Raji (cell line): ENCODE measurements around the gene E2F4.

ENCODE experiments used
- POLR2A ChIP-seq: IDR thresholded peaks from 2 replicates; pipeline ENCODE4 v1.6.1; 2011; ENCODE audit warnings: low read depth, low read length, control low read depth; ENCODE audit not compliant: insufficient read depth

Gene E2F4

DNA sequence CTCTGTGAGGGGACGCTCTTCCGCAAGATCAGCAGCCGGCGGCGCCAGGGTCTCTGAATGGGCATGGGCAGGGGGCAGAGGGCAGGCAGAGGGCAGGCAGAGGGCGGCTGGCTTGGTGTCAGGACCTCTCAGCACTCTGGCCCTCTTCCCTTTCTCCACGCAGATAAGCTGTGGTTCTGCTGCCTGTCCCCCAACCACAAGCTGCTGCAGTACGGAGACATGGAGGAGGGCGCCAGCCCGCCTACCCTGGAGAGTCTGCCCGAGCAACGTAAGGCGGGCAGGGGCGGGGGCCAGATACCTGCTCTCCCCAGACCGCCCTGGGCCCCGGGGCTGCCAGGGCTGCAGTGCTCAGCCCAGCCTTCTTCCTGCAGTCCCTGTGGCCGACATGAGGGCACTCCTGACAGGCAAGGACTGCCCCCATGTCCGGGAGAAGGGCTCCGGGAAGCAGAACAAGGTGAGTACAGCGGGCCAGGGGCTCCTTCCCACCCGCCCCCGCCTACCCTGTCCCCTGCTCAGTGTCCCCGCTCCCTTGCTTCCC is 11.1 kb downstream of the E2F4 start:
- TF ChIP-seq POLR2A: no peak

DNA sequence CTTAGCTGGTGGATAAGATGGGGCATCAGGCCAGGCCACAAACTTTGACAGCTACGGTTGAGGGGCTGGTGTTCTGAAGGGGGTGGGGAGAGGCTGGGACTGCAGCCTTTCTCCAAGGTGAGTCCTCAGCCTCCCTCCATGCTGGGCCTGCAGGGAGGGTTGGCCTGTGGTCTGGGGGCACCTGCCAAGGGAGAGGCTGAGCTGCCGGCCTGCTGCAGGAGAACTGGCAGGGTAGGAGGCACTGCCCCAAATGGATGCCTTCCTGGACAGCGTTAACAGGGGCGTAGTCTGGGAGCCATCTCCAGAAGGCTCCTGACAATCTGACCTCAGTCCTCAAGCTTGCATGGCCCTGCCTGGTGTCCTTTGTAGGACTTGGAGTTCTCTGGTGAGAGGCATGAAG is 12.1 kb downstream of the E2F4 start:
- no peak for TF ChIP-seq POLR2A

DNA sequence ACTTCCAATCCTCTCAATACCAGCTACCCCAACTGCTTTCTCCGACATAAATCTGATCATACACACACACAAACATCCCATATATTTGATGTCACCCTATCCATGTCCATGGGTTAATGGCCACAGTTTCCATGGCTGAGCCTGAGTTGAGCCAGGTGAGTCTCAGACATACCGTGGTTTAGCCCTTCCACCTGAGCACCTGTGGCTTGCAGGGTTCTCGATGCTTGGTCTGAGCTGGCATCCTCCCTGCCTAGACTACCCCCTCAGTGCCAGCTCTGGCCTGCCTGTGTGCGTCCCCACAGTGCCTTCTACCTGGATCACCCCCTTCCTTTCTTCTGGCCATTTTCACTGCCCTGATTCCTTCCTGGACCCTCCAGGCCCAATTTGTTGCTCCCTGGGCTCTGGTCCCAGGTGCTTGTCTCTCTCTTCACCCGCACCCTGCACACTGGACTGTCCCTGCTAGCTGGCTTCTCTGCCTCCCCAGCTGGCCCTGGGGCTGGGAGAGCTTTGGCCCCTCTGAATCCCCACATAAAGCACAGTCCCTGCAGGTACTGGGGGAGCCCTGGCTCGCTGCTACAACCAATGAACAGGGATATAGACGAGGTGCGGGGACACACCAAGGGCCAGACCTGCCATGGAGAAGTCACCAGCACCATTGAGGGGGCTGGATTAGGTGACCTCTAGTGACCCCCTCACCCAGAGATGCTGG is 14.3 kb downstream of the E2F4 start:
- no peak for TF ChIP-seq POLR2A

DNA sequence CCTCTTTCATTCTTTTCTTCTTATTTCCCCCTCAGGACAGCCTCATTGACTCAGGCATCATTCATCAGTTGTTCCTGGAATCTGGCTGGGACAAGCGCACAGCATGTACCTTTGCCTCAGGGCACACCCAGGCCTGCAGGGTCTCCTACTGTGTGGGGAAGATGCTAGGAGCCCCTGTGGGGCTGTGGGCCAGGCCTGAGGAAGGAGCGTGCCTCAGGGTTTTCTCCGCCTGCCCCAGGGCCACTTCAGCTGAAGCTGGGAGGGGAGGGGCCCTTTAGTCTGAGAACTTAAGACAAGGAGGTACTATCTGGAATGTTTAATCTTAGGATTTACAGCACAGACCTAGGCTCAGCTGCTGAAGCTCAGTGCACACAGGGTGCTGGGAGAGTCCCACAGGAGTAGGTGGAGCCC is 14.9 kb downstream of the E2F4 start:
- TF ChIP-seq POLR2A: peak; percentile 28; the same call in 1 of the 2 replicates

DNA sequence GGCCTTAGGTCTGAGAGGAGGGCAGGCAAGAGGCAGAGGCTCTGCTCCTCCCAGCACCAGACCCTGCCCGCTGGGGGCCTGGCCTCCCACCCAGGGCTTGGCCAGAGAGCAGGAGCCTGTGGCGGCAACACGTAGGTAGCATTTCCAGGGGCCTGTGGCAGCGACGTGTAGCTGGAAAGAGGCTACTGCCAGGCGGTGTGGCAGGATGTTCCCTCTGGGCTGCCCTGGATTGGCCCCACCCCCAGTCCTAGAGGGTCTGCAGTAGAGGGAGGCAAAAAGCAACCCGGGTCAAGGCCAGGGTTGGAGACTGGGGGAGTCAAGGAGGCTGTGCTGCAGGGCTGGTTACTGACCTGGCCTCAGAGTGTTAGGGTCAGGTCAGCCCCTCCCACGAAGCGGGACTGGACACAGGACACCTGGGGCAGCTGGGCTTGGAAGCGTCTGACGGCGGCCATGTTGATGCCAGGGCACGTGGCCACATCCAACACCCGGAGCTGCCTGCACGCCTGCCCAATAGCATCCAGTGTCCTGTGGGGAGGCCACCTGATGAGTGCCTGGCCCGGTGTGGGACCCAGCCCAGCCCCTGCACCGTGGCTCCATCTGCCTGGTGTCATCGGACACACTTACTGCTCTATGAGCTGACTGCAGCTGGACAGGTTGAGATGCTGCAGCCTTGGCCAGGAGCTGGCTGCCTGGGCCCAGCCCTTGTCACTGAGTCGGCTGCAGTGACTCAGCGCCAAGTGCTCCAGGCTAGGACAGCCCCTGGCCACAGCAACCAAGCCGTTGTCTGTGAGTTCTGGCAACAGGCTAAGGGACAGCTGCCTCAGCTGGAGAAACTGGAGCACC is 15.5 kb downstream of the E2F4 start:
- TF ChIP-seq POLR2A: no peak; the same call in 1 of the 2 replicates

DNA sequence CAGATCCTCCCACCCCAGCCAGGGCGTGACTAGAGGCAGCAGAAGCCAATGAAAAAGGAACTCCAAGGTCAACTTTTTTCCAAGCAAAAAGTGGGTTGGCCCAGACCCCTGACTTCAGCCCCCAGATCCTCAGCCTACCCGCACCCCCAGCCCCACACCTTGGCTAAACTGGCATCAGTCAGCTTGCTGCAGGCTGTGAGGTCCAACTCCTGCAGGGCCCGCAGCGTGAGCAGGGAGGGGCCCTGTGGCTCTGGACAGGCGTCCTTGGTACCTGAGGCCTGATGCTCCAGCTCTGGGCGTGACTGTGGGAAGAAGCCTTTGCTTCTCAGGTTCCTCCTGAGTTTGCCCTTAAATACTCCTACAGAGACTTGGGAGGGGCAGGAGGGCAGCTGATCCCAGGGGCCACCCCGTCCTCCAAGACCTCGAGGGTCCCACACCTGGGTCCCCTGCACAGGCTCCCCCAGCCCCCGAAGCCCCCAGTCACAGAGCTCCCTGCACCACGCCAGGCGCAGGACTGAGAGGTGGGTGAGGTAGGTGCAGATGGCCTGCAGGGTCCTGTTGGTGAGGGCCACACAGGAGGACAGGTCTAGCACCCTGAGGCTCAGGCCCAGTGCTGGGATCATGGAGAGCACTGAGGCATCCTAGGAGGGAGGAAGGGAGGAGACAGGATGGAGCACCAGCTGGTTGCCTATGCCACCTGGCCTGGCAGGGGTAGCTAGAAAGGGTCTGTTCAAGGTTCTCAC is 16.4 kb downstream of the E2F4 start:
- TF ChIP-seq POLR2A: no peak

DNA sequence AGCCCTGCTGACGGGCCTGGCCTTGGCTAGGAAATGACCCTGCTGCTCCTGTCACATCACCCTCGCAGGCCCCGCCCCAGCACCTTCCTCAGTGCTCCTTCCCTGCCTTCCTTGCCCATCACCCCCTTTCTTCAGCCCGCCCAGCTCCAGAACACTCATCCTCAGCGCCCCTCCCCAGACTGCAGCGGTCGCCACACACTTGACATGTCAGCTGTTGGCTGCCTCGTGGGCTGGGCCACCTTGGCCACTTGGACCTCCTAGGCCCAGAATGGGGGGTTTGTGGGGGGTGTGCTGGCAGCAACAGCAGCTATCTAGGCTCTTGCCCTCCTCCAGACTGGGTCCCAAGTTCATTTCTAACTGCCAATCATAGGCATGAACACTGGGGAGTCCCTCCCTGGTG is 17.6 kb downstream of the E2F4 start:
- TF ChIP-seq POLR2A: no peak

DNA sequence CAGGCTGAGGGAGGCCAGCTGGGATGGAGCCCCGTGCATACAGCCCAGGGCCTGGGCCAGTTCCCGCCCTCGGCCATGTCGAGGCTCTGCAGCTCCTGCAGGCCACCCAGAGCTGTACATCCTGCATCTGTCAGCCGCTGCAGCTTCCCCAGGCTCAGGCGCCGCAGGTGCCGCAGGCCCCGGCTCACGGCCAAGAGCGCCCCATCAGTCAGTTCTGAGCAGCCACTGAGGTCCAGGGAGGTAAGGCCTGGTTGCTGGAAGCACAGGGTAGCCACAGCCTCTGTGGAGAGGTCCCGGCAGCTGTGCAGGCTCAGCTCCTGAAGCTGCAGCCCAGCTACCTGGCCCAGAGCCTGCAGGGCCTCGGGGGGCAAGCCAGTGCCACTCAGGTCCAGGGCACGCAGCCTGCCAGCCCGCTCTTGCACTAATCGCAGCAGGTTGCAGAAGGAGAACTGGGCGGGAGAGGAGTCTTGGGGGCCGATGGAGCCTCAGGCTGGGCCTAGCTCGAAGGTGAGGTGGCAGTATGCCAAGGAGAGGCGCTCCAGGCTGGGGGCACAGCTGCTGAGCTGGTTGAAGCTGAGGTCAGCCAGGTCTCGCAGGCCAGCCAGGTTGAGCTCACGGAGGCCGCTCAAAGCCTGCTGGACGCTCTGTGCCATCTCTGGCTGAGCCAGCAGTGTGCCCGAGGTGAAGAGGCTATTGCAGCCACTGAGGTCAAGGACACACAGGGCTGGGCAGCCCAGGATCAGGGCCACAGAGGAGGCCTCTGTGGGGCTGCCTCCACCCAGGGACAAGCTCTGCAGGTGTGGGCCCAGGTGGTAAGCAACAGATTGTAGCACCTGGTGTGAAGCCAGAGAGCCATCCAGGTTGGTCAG is 18.3 kb downstream of the E2F4 start:
- TF ChIP-seq POLR2A: no peak

DNA sequence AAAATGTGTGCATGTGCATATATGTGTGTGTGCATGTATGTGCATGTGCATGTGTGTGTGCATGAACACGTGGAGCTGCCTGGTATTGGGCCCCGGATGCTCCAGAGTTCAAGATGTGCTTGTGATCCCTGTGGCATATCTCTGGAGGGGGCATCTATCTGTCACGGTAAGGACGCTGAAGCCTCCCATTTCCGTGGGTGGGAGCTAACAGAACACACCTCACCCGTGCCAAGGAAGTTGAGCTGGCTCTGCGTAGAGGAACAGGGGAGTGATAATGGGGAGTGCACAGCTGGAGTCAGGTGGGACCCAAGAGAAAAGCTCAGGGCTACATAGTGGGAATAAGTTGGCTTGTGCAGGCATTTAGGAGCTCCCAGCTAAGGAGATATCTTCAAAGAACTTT is 19.7 kb downstream of the E2F4 start:
- no peak for TF ChIP-seq POLR2A

DNA sequence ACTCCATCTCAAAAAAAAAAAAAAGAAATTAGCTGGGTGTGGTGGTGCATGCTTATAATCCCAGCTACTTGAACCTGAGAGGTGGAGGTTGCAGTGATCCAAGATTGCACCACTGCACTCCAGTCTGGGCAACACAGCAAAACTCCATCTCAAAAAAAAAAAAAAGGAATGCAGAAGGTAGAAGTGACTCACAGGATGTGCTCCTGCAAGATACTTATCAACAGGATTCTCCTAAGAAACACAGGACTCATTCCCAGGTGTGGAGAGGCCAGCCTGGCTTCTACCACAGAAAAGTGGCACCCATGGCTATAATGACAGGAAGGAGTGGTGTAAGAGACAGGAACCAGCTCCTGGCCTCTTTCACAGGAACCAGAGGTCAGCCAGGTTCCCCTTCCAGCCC is 20.8 kb downstream of the E2F4 start:
- TF ChIP-seq POLR2A: no peak

DNA sequence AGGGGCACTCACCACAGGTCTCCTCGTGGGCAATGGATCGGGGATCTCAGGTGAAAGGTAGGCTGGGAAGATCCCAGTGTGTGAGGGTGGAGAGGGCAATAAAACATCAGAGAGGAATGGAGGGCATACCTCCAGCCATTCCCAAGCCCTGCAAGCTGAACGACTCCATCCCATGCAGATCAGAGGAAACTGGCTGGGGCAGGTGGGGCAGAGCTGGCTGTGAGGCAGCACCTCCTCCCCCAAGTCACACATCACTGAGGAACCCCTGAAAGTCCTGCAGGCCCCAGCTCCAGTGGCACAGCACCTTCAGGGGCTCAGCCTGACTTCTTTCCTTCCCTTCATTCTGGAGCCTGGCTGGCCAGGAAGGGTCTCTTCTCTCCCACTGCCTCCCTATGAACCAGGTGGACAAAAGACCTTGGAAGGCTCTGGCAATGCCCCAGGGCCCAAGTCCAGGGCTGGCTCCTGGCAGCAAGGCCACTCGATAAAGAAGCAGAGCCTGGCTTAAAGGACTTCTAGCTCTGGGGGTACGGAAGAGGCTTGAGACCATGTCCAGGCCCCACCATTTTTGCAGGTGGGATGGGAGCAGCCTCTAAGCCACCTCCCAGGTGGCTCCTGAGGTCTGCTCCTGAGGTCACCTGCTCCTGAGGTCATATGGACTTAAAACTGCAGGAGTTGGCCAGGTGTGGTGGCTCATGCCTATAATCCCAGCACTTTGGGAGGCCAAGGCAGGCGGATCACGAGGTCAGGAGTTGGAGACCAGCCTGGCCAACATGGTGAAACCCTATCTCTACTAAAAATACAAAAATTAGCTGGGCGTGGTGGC is 21.5 kb downstream of the E2F4 start:
- TF ChIP-seq POLR2A: no peak

DNA sequence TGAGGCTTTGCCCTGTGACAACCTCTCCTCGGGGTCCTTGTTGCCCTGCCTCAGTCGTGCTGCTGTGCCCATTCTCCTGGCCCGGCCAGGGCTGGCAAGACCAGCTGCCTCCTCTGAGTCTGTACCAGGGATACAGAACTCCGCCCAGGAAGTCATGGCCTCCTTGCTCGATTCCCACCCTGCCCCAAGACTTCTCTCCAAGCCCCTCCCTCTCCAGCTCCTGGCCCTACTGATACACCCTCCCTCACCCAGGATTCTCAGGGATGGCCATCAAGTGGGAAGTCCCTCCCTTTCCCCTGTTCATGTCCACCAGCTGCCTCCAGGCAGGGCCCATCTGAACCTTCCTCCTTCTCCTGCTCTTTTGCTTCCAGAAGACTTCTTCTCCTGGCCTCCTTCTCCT is 23.8 kb downstream of the E2F4 start:
- no peak for TF ChIP-seq POLR2A

DNA sequence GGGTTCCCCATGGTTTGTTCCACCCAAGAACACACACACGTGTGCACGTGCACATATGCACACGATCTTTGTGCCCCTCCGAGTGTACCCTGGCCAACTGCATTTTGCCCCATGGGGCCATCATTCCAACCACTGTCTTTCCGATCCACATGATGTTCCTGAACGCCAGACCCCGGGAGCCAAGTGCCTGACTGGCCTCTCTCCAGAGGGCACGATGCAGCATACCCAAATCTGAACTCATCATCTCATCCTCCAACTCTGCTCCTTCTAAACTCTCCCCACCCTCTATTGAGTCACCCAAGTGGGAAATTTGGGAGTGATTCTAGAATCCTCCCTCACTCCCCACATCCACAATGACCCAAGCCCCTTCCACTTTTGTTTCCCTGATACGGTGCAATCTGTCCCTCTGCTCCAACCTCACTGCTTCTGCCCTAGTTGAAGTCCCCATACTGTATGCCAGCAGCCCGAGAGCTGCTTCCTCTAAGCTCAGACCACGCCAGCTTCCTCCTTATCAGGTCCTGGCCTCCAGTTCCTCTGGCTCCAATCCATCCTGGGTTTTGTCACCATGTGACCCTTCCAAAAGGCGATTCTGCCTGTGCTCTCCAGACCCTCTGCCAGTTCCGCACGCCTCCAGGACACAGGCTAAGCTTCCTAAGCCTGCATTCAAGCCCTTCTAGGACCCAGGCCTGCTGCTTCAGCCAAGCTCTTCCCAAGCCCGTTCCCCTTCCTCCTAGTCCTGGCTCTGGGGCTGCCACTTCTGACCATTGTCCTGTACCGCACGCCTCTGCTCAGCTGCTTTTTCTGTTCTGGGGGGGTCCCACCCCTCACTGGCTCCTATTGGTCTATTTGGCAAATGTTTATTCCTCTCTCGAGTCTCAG is 24.9 kb downstream of the E2F4 start:
- no peak for TF ChIP-seq POLR2A
